Astrocyte (in vitro differentiated cells and primary cell): Measurements from ENCODE around the gene TSNAXIP1. TPM values are rescaled to one million over a fixed set of nuclear protein-coding genes. Genes with fewer than 3 reads are reported as not detected.
A peak's percentile ranks its signal among the peaks of the same experiment; 100 is the strongest.

Source experiments
- DNase-seq: peaks from one replicate; pipeline ENCODE4 v3.0.0-alpha.2; 2010; ENCODE audit warnings: low read depth
- FAIRE-seq: peaks from 2 replicates; lab custom pipeline; 2011; peaks lifted over from hg19 to GRCh38; lab: Jason Lieb, UNC
- H2AFZ ChIP-seq: 2 replicates; pipeline ENCODE4 v1.6.0; 2012; ENCODE audit warnings: low read depth, low read length, inconsistent platforms
- H3K27ac ChIP-seq: 2 replicates; pipeline ENCODE4 v1.5.1; 2011; ENCODE audit warnings: low read depth, low read length, inconsistent platforms
- H3K27me3 ChIP-seq: 2 replicates; pipeline ENCODE4 v1.6.0; 2011; ENCODE audit warnings: low read length, inconsistent platforms; ENCODE audit not compliant: insufficient read depth
- H3K36me3 ChIP-seq: 2 replicates; pipeline ENCODE4 v1.5.1; 2011; ENCODE audit warnings: low read length, inconsistent platforms; ENCODE audit not compliant: insufficient read depth
- H3K4me1 ChIP-seq: 2 replicates; pipeline ENCODE4 v1.5.1; 2011; ENCODE audit warnings: low read length, inconsistent platforms; ENCODE audit not compliant: insufficient read depth
- H3K4me2 ChIP-seq: 2 replicates; pipeline ENCODE4 v1.6.0; 2012; ENCODE audit warnings: low read length, inconsistent platforms
- H3K4me3 ChIP-seq: 2 replicates; pipeline ENCODE4 v1.5.1; 2011; ENCODE audit warnings: low read depth, mild to moderate bottlenecking, low read length, inconsistent platforms; ENCODE audit not compliant: insufficient read depth
- H3K79me2 ChIP-seq: 2 replicates; pipeline ENCODE4 v1.6.0; 2012; ENCODE audit warnings: mild to moderate bottlenecking, low read length, inconsistent platforms; ENCODE audit not compliant: insufficient read depth
- H3K9ac ChIP-seq: 2 replicates; pipeline ENCODE4 v1.6.0; 2012; ENCODE audit warnings: mild to moderate bottlenecking, low read length, inconsistent platforms
- H3K9me3 ChIP-seq: 2 replicates; pipeline ENCODE4 v1.5.1; 2012; ENCODE audit warnings: low read depth, mild to moderate bottlenecking, low read length, inconsistent platforms; ENCODE audit not compliant: insufficient read depth
- H4K20me1 ChIP-seq: 2 replicates; pipeline ENCODE4 v1.6.0; 2012; ENCODE audit warnings: low read length, inconsistent platforms; ENCODE audit not compliant: insufficient read depth
- H3K27ac Mint-ChIP-seq: one replicate; pipeline ENCODE4 v1.8.0; 2021; ENCODE audit warnings: mild to moderate bottlenecking, mixed read lengths; ENCODE audit not compliant: unreplicated experiment
- H3K27me3 Mint-ChIP-seq: one replicate; pipeline ENCODE4 v1.8.0; 2021; ENCODE audit warnings: low read depth, mixed read lengths; ENCODE audit not compliant: unreplicated experiment
- H3K36me3 Mint-ChIP-seq: one replicate; pipeline ENCODE4 v1.8.0; 2021; ENCODE audit warnings: low read depth, mixed read lengths; ENCODE audit not compliant: unreplicated experiment
- H3K4me1 Mint-ChIP-seq: one replicate; pipeline ENCODE4 v1.8.0; 2021; ENCODE audit warnings: low read depth, mixed read lengths; ENCODE audit not compliant: unreplicated experiment
- H3K4me3 Mint-ChIP-seq: one replicate; pipeline ENCODE4 v1.8.0; 2021; ENCODE audit warnings: mild to moderate bottlenecking, moderate library complexity, mixed read lengths; ENCODE audit not compliant: unreplicated experiment
- H3K9me3 Mint-ChIP-seq: one replicate; pipeline ENCODE4 v1.8.0; 2021; ENCODE audit warnings: mild to moderate bottlenecking, mixed read lengths; ENCODE audit not compliant: unreplicated experiment
- CTCF ChIP-seq: IDR thresholded peaks from 2 replicates; pipeline ENCODE4 v1.5.1; 2011; ENCODE audit warnings: low read depth, mild to moderate bottlenecking, inconsistent platforms, low read length, moderate library complexity; ENCODE audit not compliant: insufficient read depth
- EZH2 ChIP-seq: IDR thresholded peaks from 2 replicates; pipeline ENCODE4 v1.6.1; 2012; ENCODE audit warnings: mild to moderate bottlenecking, low read length, inconsistent platforms; ENCODE audit not compliant: insufficient read depth
- total RNA-seq: library from RNA; stranded (reverse); gene quantifications from 2 replicates; pipeline ENCODE4 v1.2.1, GENCODE V29; 2021

Gene TSNAXIP1
- total RNA-seq, 1 donor from 2014 or later: 1.5 TPM

GRCh38 chr16:67873435-67874370, 67.0 kb downstream of the TSNAXIP1 start:
- H3K36me3 Mint-ChIP-seq: peaks cover 14% of the 10 kb centered on the region
- Histone ChIP-seq H3K4me1 (peaks cover 13% of the 10 kb centered on the region), H3K79me2 (peaks cover 51% of the 10 kb centered on the region), H3K36me3 (peaks cover 34% of the 10 kb centered on the region), H3K27ac (peak overlapping the region; percentile 68), H3K4me2 (peak overlapping the region; percentile 97), H3K9ac (peak overlapping the region; percentile 97), H3K4me3 (peak overlapping the region; percentile 78), H2AFZ (peak overlapping the region; percentile 73), H3K9me3 (no peaks in the 10 kb centered on the region), H4K20me1 (peaks cover 73% of the 10 kb centered on the region), H3K27me3 (no peaks in the 10 kb centered on the region)
- no peak for DNase-seq
- no peaks in the 10 kb centered on the region for H3K9me3 Mint-ChIP-seq
- TF ChIP-seq EZH2: no peak
- no peak for TF ChIP-seq CTCF
- H3K4me3 Mint-ChIP-seq: peak overlapping the region; percentile 97
- peaks cover 16% of the 10 kb centered on the region for H3K4me1 Mint-ChIP-seq
- no peaks in the 10 kb centered on the region for H3K27me3 Mint-ChIP-seq
- H3K27ac Mint-ChIP-seq: peak overlapping the region; percentile 55
- FAIRE-seq: no peak

DNA sequence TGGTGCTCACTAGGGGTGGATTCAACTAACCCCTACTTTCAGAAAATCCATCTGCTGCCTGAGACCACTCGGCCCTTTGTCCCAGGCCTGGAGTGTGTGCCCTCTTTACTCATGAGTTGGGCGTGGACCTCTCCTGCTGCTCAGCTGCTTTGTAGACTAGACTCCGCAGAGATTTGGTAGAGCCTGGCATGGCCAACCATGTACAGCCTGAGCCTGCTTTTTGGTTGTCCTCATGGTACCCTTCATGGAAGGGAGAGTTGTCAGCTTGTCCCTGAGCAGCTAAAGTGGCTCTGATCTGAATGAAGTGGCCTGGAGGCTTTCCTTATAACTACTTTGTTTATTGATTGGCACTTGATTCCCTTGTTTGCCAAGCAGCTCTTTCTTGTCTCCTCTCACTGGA, 67.7 kb downstream of the TSNAXIP1 start:
- Histone ChIP-seq H3K27ac (no peak overlapping the region), H3K36me3 (peaks cover 37% of the 10 kb centered on the region), H3K9me3 (no peaks in the 10 kb centered on the region), H3K4me1 (peaks cover 13% of the 10 kb centered on the region), H3K79me2 (peaks cover 51% of the 10 kb centered on the region), H3K9ac (peak overlapping the region; percentile 97), H3K4me2 (peak overlapping the region; percentile 97), H2AFZ (no peak overlapping the region), H3K4me3 (peak overlapping the region; percentile 78), H3K27me3 (no peaks in the 10 kb centered on the region), H4K20me1 (peaks cover 68% of the 10 kb centered on the region)
- H3K36me3 Mint-ChIP-seq: peaks cover 16% of the 10 kb centered on the region
- no peaks in the 10 kb centered on the region for H3K27me3 Mint-ChIP-seq
- DNase-seq: no peak
- peaks cover 16% of the 10 kb centered on the region for H3K4me1 Mint-ChIP-seq
- TF ChIP-seq EZH2 (no peak), CTCF (no peak)
- peak overlapping the region; percentile 97 for H3K4me3 Mint-ChIP-seq
- no peak for FAIRE-seq
- H3K27ac Mint-ChIP-seq: peak overlapping the region; percentile 55
- no peaks in the 10 kb centered on the region for H3K9me3 Mint-ChIP-seq
